Adrenal gland (tissue), 5 donors: ENCODE results near the gene TKT.

Experiments used
- POLR2A ChIP-seq, 2 donors: fragments of 450-650 bp; IDR thresholded peaks; one replicate each; pipeline ENCODE4 v1.6.1; 2017; ENCODE audit warnings: antibody characterized with exemption in 2 of 2, mild to moderate bottlenecking in 2 of 2, moderate library complexity in 1 of 2
- TF ChIP-seq, protein P1 (sequence below), 6 experiments: fragments of 450-650 bp in 4 of 6; fragments of 200-600 bp in 2 of 6; sonication (generic) in 1 of 6; IDR thresholded peaks; 1 replicate in 5 of 6; 2 replicates in 1 of 6; pipeline versions ENCODE4 v1.5.1 to v1.8.0; 2016 to 2021; ENCODE audit warnings: antibody characterized with exemption in 6 of 6, mild to moderate bottlenecking in 2 of 6, moderate library complexity in 1 of 6
- donor health status: DM: no; HTN: no; CAD: no.

- no peak for TF ChIP-seq POLR2A (IDR thresholded peaks at IDR 0.05)
- TF ChIP-seq, protein P1, sequence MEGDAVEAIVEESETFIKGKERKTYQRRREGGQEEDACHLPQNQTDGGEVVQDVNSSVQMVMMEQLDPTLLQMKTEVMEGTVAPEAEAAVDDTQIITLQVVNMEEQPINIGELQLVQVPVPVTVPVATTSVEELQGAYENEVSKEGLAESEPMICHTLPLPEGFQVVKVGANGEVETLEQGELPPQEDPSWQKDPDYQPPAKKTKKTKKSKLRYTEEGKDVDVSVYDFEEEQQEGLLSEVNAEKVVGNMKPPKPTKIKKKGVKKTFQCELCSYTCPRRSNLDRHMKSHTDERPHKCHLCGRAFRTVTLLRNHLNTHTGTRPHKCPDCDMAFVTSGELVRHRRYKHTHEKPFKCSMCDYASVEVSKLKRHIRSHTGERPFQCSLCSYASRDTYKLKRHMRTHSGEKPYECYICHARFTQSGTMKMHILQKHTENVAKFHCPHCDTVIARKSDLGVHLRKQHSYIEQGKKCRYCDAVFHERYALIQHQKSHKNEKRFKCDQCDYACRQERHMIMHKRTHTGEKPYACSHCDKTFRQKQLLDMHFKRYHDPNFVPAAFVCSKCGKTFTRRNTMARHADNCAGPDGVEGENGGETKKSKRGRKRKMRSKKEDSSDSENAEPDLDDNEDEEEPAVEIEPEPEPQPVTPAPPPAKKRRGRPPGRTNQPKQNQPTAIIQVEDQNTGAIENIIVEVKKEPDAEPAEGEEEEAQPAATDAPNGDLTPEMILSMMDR (IDR thresholded peaks at IDR 0.05): no peak
These were observed 16.0 kb downstream of the TKT start for GRCh38 chr3:53239800-53240199.
